Measurements from ENCODE around the gene ASTN2. TPM values are rescaled to one million over a fixed set of nuclear protein-coding genes. Genes with fewer than 3 reads are reported as not detected.

The ASTN2 gene
- total and polyA plus RNA-seq, 10 of the 15 experiments (the other 5 are each of a cell fraction or from before 2014, with no cell fraction given) = 1.4 to 15.7 (median 7.0) TPM

DNA sequence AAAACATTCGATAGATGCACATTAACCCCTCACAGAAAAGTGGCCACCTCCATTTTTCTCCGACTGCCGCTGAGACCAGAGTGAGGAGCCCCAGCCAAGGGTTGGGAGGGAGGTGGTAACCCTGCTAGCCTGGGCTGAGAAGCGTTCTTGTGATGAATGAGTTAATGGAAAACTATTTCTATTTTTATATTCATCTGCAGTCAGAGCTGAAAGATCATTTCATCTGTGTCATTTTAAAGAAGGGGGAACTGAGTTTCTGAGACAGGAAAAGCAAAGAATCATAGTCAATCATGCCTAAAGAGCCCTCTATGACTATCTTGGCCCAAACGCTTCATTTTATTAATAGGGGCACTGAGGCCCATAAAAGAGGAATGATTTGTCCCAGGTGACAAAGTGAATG lies 1031.7 kb downstream of the ASTN2 start (continued):
- TF ChIP-seq ETV6 (conservative IDR thresholded peaks at IDR 0.05 in 1 of 2, IDR thresholded peaks at IDR 0.05 in 1 of 2; ENCODE audit: borderline replicate concordance in 1 of 2, low read depth in 1 of 2) (no peak), STAT1 (conservative IDR thresholded peaks at IDR 0.05) (no peak), NR2F1 (conservative IDR thresholded peaks at IDR 0.05) (no peak), SMAD5 (IDR thresholded peaks at IDR 0.05; ENCODE audit: low read depth) (no peak), ATF7 (IDR thresholded peaks at IDR 0.05; ENCODE audit: low read depth) (no peak), SMARCA5 (IDR thresholded peaks at IDR 0.05) (no peak)
- TF ChIP-seq, protein P1, sequence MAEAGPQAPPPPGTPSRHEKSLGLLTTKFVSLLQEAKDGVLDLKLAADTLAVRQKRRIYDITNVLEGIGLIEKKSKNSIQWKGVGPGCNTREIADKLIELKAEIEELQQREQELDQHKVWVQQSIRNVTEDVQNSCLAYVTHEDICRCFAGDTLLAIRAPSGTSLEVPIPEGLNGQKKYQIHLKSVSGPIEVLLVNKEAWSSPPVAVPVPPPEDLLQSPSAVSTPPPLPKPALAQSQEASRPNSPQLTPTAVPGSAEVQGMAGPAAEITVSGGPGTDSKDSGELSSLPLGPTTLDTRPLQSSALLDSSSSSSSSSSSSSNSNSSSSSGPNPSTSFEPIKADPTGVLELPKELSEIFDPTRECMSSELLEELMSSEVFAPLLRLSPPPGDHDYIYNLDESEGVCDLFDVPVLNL (IDR thresholded peaks at IDR 0.05; ENCODE audit: low read depth, low read length) = no peak

DNA sequence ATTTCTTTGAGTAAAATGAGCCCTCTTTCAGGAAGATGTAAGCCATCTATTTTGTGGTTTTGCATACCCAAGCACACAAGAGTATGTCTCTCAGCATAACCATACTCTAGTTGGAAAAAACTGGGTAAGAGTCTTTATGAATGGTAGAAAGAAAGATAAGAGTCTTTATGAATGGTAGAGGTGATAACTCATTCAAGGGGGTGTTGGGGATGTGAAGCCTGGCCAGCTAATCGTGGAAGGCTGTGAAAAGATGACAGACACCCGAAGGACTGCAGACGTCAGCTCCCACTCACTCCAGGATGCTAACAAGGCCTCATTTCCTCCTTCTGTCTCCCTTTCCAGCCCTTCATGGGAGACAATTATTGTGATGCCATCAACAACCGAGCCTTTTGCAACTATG lies 1032.8 kb downstream of the ASTN2 start:
- H3K27ac ChIP-seq (ENCODE audit: control insufficient read depth, insufficient read depth) = no peak overlapping the region
- H3K27me3 ChIP-seq (replicated peaks in 1 of 2; ENCODE audit: control insufficient read depth in 2 of 2, insufficient read depth in 2 of 2, low read length in 1 of 2) = no peaks in the 10 kb centered on the region
- no peaks in the 10 kb centered on the region for H3K79me2 ChIP-seq (ENCODE audit: control insufficient read depth, insufficient read depth, low read length)
- no peak overlapping the region for H2AFZ ChIP-seq (ENCODE audit: control insufficient read depth, low read depth, low read length)
- RAD21 ChIA-PET (ENCODE audit: unreplicated experiment) = no interaction called here
- no peak overlapping the region for H3K9ac ChIP-seq (ENCODE audit: control insufficient read depth, insufficient read depth, low read length)
- no peak overlapping the region for H3K4me3 ChIP-seq
- intact Hi-C loops (cut with micrococcal nuclease; ENCODE audit: unreplicated experiment) = no loop called here
- ATAC-seq (no peak), FAIRE-seq (no peak), DNase-seq (ENCODE audit: low read depth, low spot score) (no peak)
- no peak overlapping the region for H3K4me2 ChIP-seq (ENCODE audit: control insufficient read depth, insufficient read depth)
- SMC1A ChIA-PET (ENCODE audit: uncharacterized antibody, unreplicated experiment) = interaction anchor here (1.0 kb wide), 1 partner anchor 14 kb away, joined by 3 read pairs; no protein-coding TSS in a partner anchor
- H3K9me3 ChIP-seq (replicated peaks; ENCODE audit: control insufficient read depth, insufficient read depth, low read length) = no peaks in the 10 kb centered on the region
- 62% methylated on average over 4 of the region's 4 CpGs for WGBS (ENCODE audit: insufficient coverage, insufficient replicate concordance, low lambda C conversion rate, missing lambda C conversion rate)
- no TSS peak for BruUV-seq (replicated peaks)
- H4K20me1 ChIP-seq (ENCODE audit: control insufficient read depth, insufficient read depth) = no peaks in the 10 kb centered on the region
- H3K4me1 ChIP-seq (ENCODE audit: control insufficient read depth, insufficient read depth, low read length) = no peaks in the 10 kb centered on the region
- POLR2A ChIA-PET = no interaction called here
- H3K36me3 ChIP-seq (ENCODE audit: control insufficient read depth in 2 of 2, insufficient read depth in 2 of 2, low read length in 1 of 2) = no peaks in the 10 kb centered on the region
- TF ChIP-seq, protein P2, sequence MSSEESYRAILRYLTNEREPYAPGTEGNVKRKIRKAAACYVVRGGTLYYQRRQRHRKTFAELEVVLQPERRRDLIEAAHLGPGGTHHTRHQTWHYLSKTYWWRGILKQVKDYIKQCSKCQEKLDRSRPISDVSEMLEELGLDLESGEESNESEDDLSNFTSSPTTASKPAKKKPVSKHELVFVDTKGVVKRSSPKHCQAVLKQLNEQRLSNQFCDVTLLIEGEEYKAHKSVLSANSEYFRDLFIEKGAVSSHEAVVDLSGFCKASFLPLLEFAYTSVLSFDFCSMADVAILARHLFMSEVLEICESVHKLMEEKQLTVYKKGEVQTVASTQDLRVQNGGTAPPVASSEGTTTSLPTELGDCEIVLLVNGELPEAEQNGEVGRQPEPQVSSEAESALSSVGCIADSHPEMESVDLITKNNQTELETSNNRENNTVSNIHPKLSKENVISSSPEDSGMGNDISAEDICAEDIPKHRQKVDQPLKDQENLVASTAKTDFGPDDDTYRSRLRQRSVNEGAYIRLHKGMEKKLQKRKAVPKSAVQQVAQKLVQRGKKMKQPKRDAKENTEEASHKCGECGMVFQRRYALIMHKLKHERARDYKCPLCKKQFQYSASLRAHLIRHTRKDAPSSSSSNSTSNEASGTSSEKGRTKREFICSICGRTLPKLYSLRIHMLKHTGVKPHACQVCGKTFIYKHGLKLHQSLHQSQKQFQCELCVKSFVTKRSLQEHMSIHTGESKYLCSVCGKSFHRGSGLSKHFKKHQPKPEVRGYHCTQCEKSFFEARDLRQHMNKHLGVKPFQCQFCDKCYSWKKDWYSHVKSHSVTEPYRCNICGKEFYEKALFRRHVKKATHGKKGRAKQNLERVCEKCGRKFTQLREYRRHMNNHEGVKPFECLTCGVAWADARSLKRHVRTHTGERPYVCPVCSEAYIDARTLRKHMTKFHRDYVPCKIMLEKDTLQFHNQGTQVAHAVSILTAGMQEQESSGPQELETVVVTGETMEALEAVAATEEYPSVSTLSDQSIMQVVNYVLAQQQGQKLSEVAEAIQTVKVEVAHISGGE (CRISPR knock-in tag; IDR thresholded peaks at IDR 0.05) = no peak
- TF ChIP-seq STAT1 (conservative IDR thresholded peaks at IDR 0.05) (no peak), GATAD2B (conservative IDR thresholded peaks at IDR 0.05; ENCODE audit: low read depth) (no peak), ZNF622 (IDR thresholded peaks at IDR 0.05) (no peak), TBL1XR1 (IDR thresholded peaks at IDR 0.05; ENCODE audit: low read depth, low read length) (no peak)
- CTCF ChIA-PET = no interaction called here
- in situ Hi-C loops (cut with MboI) = no loop called here
